Jurkat, Clone E6-1 (cell line): ENCODE results near the gene GSTM2. TPM values are rescaled to one million over a fixed set of nuclear protein-coding genes. Genes with fewer than 3 reads are reported as not detected.
A peak's percentile ranks its signal among the peaks of the same experiment; 100 is the strongest.

ENCODE experiments used
- DNase-seq: peaks from one replicate; pipeline ENCODE4 v3.0.0-alpha.2; 2011; ENCODE audit warnings: low read depth, low spot score
- H3K4me3 ChIP-seq: 2 replicates; pipeline ENCODE4 v1.5.1; 2011; ENCODE audit warnings: mild to moderate bottlenecking, low read length, control low read depth, moderate library complexity
- polyA plus RNA-seq: library from polyadenylated mRNA; unstranded; fragments of >200 nt; gene quantifications from one replicate; pipeline ENCODE4 v1.2.1, GENCODE V29; 2012; ENCODE audit warnings: missing spikeins; ENCODE audit not compliant: insufficient read length, insufficient read depth

The GSTM2 gene
- polyA plus RNA-seq, result 6.3 TPM

GRCh38 chr1:109667452-109668122 is at the start of gene GSTM2:
GSTM2 (plus strand) TSS chr1:109668057; CDS start chr1:109668116, 59 bp downstream.
- DNase-seq, result peak; percentile 47
- H3K4me3 ChIP-seq, result peak within 1 kb of the TSS; percentile 13

GRCh38 chr1:109618661-109619575 is 48.9 kb upstream of the GSTM2 start:
- no peak for DNase-seq
- peak overlapping the region; percentile 95 for H3K4me3 ChIP-seq

GRCh38 chr1:109619576-109620400 is 48.1 kb upstream of the GSTM2 start, which contains the start of the genes AMPD2 and GNAT2:
AMPD2 (plus strand) TSS chr1:109619837; CDS start chr1:109621176, 1,339 bp downstream.
GNAT2 (minus strand) TSS chr1:109619616; CDS start chr1:109612870, 6,746 bp downstream.
- peak; percentile 35 for DNase-seq
- H3K4me3 ChIP-seq, result peak within 1 kb of the TSS; percentile 95

GRCh38 chr1:109620401-109620791 is 47.5 kb upstream of the GSTM2 start:
- H3K4me3 ChIP-seq, result peak overlapping the region; percentile 95
- DNase-seq, result no peak

GRCh38 chr1:109620841-109621286 is 47.0 kb upstream of the GSTM2 start:
- H3K4me3 ChIP-seq, result peak overlapping the region; percentile 95
- DNase-seq, result peak; percentile 95

GRCh38 chr1:109621379-109622136 is 46.3 kb upstream of the GSTM2 start:
- H3K4me3 ChIP-seq, result peak overlapping the region; percentile 95
- no peak for DNase-seq

- H3K4me3 ChIP-seq, result peak overlapping the region; percentile 95
- no peak for DNase-seq
Measured at GRCh38 chr1:109622137-109622892, 45.5 kb upstream of the GSTM2 start.

- DNase-seq, result no peak
- H3K4me3 ChIP-seq, result no peak overlapping the region
Measured at GRCh38 chr1:109622895-109623294, 45.0 kb upstream of the GSTM2 start.

GRCh38 chr1:109623601-109624161 is 44.2 kb upstream of the GSTM2 start:
- no peak overlapping the region for H3K4me3 ChIP-seq
- DNase-seq, result no peak

- DNase-seq, result no peak
- no peak overlapping the region; the same call in 1 of the 2 replicates for H3K4me3 ChIP-seq
Measured at GRCh38 chr1:109624201-109625010, 43.5 kb upstream of the GSTM2 start.

GRCh38 chr1:109625176-109625575 is 42.7 kb upstream of the GSTM2 start:
- DNase-seq, result no peak
- no peak overlapping the region for H3K4me3 ChIP-seq

- DNase-seq, result no peak
- H3K4me3 ChIP-seq, result no peak overlapping the region
Measured at GRCh38 chr1:109625601-109626560, 42.0 kb upstream of the GSTM2 start.

- no peak overlapping the region for H3K4me3 ChIP-seq
- DNase-seq, result no peak
Measured at GRCh38 chr1:109626682-109627408, 41.0 kb upstream of the GSTM2 start.

GRCh38 chr1:109627692-109628399 is 40.0 kb upstream of the GSTM2 start:
- no peak for DNase-seq
- H3K4me3 ChIP-seq, result no peak overlapping the region
